ENCODE measurements around the gene GCDH.
"Not testable (repeated sequence)": the region's sequence is repeated elsewhere in the genome, so short reads cannot be mapped to it uniquely, and the experiment has no call there.

Gene GCDH

DNA sequence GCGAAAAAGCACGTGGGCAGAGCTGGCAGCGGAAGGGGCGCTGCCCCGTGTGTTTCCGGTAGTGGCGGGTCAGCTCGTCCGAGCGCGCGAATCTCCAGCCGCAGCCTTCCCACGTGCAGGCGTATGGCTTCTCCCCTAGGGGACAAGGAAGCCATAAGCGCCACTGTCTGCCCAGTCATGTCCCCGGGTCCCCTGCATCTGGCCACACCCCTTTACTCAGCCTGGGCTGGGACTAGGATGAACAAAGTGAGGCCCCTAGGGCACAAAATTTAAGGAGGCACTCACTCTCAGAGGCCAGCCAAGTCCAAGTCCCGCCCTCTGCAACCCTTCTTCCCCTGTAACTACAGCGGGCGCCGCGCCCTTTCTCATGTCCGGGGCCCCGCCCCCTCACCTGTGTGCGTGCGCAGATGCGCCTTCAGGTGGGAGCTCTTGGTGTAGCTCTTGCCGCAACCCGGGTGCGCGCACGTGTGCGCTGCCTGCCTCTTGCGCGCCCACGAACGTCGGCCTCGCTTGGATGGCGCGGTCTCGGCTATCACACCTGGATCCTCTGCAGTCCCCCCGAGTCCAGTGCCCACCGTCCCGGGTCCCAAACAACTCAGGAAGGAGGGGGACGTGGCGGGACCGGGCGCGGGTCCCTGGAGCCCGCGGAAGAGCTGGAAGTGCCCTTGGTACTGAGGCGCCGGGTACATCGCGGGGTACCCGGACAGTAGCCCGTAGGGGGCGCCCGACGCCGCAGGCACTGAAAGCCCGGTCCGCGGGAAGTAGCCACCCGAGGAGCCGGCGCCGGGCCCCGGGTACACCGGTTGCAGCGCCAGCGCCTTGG lies 5.8 kb upstream of the GCDH start:
- DNase-seq (ENCODE audit: low read depth), result no peak
- TF ChIP-seq, protein P1, sequence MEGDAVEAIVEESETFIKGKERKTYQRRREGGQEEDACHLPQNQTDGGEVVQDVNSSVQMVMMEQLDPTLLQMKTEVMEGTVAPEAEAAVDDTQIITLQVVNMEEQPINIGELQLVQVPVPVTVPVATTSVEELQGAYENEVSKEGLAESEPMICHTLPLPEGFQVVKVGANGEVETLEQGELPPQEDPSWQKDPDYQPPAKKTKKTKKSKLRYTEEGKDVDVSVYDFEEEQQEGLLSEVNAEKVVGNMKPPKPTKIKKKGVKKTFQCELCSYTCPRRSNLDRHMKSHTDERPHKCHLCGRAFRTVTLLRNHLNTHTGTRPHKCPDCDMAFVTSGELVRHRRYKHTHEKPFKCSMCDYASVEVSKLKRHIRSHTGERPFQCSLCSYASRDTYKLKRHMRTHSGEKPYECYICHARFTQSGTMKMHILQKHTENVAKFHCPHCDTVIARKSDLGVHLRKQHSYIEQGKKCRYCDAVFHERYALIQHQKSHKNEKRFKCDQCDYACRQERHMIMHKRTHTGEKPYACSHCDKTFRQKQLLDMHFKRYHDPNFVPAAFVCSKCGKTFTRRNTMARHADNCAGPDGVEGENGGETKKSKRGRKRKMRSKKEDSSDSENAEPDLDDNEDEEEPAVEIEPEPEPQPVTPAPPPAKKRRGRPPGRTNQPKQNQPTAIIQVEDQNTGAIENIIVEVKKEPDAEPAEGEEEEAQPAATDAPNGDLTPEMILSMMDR (conservative IDR thresholded peaks at IDR 0.05; ENCODE audit: low read depth, low read length), result peak; percentile 63
- peak overlapping the region; percentile 26 for H3K4me3 ChIP-seq (ENCODE audit: low read length)

DNA sequence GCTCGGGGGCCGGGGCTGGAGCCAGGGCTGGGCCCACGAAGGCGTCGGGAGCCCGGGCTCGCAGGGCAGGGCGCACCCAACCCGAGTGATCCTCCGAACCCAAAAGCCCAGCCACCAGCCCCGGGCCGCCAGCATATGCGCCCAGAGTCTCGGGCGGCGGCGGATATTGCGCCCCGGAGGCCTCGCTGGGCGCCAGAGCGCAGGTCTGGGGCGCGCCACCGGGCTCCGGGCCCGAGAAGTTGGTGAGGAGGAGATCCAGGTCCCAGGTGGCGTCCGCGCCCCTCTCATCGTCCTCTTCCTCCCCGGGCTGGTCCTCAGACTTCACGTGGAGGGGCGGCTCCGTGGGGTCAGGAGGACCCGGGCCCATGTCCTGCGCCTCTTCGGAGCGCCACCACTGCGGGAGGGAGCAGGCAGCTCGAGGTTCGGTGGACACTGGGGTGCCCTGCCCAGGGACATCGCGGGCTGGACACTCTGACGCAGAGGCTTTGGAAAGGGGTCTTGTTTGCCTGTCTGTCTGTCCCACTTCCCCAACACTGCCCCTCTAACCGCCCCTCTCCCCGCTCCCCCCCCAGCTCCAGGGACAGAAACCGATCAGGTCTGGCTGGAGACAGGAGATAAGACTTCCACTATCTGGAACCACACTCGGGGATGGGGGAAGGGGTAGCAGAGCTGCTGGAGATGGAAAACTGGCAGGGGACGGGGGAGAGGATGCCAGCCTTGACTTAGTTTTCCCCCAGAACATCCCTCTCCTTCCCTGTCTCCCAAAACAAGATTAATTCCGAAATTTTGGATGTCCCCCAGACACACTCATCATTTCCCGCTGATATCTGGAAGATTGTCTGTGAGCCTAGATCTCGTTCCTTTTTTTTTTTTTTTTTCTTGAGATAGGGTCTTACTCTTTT lies 5.0 kb upstream of the GCDH start:
- TF ChIP-seq, protein P1 (conservative IDR thresholded peaks at IDR 0.05; ENCODE audit: low read depth, low read length), result no peak
- no peak overlapping the region for H3K4me3 ChIP-seq (ENCODE audit: low read length)
- no peak for DNase-seq (ENCODE audit: low read depth)

DNA sequence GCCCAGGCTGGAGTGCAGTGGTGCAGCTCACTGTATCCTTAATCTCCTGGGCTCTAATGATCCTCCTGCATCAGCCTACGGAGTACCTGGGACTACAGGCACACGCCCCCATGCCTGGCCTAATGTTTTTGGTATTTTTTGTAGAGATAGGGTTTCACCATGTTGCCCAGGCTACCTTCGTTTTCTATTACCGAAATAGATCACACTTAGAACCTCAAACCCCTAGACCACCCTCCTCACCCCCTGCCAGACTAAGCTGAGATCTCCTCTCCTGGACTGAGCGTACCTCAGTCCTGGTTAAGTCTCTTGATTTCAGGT lies 4.3 kb upstream of the GCDH start:
- H3K4me3 ChIP-seq (ENCODE audit: low read length), result no peak overlapping the region
- TF ChIP-seq, protein P1 (conservative IDR thresholded peaks at IDR 0.05; ENCODE audit: low read depth, low read length), result no peak
- DNase-seq (ENCODE audit: low read depth), result no peak

DNA sequence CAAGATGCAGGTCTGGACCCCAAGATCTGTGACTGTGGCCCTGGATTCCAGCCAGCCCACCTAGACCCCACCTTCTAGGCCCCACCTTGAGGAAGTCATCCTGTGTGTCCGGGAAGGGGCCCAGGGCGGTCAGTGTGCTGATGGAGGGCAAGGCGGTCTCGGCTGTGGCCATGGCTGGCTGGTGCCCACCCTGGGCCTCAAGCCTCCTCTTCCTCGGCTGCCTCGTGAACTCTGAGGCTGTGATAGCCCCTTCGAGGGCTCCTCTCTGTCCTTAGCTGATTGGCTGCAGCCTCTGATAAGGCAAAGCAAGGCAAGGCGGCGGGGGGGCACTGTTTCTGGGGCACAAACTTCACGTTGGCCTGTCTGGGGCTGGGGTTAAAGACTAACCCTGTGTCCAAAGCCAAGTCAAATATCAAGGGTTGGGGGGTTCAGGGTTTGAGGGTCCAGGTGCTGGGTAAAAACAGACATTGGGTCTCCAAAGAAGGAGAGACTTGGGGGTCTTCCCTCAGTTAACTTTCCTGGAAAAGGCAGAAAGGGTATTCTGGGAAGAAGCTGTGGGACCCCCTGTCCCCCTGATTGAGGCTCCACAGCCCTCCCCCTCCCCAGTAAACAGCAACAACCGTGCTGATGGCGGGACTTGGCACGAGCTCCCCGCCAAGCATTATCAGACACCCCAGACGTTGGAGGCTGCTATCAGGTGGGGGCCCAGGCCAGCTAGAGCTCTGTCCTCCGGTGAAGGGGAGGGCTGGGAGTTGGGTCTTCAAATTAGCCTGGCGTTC lies 3.8 kb upstream of the GCDH start, which contains the start of gene KLF1:
Gene KLF1, minus strand, starts transcription at position 233 of the 779 bp plus-strand sequence. Its CDS starts 61 bp downstream, at position 172.
- DNase-seq (ENCODE audit: low read depth), result no peak
- no peak within 1 kb of the TSS for H3K4me3 ChIP-seq (ENCODE audit: low read length)
- TF ChIP-seq, protein P1 (conservative IDR thresholded peaks at IDR 0.05; ENCODE audit: low read depth, low read length), result no peak

DNA sequence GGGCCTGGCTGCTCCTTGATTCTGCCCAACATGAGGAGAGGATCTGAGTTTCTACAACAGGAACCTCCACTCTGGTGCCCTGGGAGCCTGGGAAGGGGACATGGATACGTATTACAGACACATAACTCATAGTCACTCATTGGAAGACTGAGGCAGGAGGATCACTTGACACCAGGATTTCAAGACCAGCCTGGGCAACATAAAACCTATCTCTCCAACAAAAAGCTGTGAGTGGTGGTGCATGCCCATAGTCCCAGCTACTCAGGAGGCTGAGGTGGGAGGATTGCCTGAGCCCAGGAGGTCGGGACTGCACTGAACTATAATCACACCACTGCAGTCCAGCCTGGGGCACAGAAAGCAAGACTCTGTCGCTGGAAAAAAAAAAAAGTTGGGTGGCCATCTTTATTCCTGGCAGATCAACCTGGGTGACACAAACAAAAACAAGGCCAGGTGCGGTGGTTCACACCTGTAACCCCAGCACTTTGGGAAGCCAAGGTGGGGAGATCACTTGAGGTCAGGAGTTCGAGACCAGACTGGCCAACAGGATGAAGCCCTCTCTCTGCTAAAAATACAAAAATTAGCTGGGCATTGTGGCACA lies 2.9 kb upstream of the GCDH start:
- no peak overlapping the region for H3K4me3 ChIP-seq (ENCODE audit: low read length)
- TF ChIP-seq, protein P1 (conservative IDR thresholded peaks at IDR 0.05; ENCODE audit: low read depth, low read length), result no peak
- no peak for DNase-seq (ENCODE audit: low read depth)

DNA sequence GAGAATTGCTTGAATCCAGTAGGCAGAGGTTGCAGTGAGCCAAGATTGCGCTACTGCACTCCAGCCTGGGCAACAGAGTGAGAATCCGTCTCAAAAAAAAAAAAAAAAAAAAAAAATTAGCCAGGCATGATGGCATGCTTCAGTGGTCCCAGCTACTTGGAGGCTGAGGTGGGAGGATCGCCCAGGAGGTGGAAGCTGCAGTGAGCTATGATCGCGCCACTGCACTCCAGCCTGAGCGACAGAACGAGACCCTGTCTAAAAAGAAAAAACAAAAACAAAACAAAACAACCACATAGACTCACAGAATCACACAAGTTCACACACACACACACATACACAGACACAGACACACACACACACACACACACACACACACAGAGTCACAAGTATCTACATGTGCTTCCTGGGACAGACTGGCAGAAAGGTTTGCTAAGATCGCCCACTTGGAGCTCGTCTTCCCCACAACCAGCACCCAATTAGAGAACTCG lies 617 bp upstream of the GCDH start:
- peak overlapping the region; percentile 31 for H3K4me3 ChIP-seq (ENCODE audit: low read length)

More for the DNA sequence above, 617 bp upstream of the GCDH start:
- DNase-seq (ENCODE audit: low read depth), result not testable (repeated sequence)

All from retinal pigment epithelial cell (primary cell).